HFF-Myc (cell line): ENCODE measurements around the gene FYB1.

ENCODE experiments used
- DNase-seq: peaks from one replicate; pipeline ENCODE4 v3.0.0-alpha.2; 2011; ENCODE audit warnings: low read depth; ENCODE audit errors: extremely low read depth
- H3K4me3 ChIP-seq: replicated peaks from 2 replicates; pipeline ENCODE4 v1.5.1; 2011; ENCODE audit warnings: low read depth, mild to moderate bottlenecking, control low read depth, low read length
- TF ChIP-seq, protein P1 (sequence below): IDR thresholded peaks from 2 replicates; pipeline ENCODE4 v1.5.1; 2012; ENCODE audit warnings: mild to moderate bottlenecking, low read depth, low read length, control low read depth; ENCODE audit errors: missing control alignments

Gene FYB1

GRCh38 chr5:39172593-39172992 is 46.8 kb downstream of the FYB1 start:
- H3K4me3 ChIP-seq: no peak overlapping the region
- TF ChIP-seq, protein P1, sequence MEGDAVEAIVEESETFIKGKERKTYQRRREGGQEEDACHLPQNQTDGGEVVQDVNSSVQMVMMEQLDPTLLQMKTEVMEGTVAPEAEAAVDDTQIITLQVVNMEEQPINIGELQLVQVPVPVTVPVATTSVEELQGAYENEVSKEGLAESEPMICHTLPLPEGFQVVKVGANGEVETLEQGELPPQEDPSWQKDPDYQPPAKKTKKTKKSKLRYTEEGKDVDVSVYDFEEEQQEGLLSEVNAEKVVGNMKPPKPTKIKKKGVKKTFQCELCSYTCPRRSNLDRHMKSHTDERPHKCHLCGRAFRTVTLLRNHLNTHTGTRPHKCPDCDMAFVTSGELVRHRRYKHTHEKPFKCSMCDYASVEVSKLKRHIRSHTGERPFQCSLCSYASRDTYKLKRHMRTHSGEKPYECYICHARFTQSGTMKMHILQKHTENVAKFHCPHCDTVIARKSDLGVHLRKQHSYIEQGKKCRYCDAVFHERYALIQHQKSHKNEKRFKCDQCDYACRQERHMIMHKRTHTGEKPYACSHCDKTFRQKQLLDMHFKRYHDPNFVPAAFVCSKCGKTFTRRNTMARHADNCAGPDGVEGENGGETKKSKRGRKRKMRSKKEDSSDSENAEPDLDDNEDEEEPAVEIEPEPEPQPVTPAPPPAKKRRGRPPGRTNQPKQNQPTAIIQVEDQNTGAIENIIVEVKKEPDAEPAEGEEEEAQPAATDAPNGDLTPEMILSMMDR: no peak
- no peak for DNase-seq

DNA sequence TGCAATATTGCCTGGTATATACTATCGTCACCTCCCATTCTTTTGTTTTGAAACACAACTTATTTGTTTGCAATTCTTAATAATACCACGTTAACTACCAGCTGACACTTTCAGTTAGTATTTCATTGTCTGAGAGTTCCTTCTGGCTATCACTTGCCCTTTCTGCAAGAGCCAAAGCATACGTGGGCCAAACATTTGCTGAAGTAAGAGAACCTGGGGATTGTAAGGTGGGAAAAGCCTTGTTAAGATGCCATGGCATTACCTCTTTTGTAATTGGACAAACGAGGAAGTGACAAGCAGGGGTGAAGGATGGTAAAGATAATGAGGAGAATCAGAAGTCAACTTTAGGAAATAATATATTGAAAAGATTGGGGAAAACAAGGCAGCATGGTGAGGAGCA is 47.7 kb downstream of the FYB1 start:
- H3K4me3 ChIP-seq: no peak overlapping the region
- no peak for DNase-seq
- TF ChIP-seq, protein P1: no peak

DNA sequence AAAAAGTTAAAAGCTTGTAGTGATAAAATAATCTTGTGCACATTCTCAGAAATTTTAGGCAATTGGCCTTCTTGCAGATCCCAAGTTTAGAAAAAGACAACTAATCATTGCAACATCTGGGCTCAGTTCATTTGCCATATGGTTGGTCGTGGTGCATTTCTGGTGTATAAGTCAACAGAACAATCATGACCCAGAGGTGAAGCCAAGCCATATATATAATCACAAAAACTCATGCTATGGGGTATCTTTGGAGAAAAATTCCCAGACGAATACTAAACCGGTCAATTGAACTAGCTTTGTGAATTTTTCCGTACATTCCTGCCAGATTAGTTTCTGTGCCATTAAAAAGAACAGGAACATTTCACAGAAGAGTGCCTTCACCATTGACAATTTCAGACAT is 50.3 kb downstream of the FYB1 start:
- TF ChIP-seq, protein P1: no peak
- peak; percentile 43 for DNase-seq
- no peak overlapping the region for H3K4me3 ChIP-seq

DNA sequence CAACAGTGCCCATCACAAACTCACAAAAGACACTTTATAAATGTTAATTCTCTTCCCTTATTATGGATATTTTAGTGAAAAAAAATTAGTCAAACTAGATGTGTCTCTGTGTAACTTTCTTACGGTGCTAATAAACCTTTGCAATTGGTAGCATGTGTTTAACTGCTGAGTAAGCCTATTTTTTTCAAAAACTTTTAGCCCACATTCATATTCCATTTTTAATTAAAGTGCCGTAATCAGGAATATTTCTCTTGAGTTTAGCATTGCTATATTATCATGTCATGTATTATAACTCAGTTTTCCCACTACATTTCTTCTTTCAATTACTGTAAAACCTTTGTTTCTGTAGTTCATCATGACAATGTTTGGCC is 51.4 kb downstream of the FYB1 start:
- no peak for DNase-seq
- TF ChIP-seq, protein P1: no peak
- H3K4me3 ChIP-seq: no peak overlapping the region

- TF ChIP-seq, protein P1: no peak
- DNase-seq: no peak
- no peak overlapping the region for H3K4me3 ChIP-seq
Observed at GRCh38 chr5:39167141-39167971, 52.0 kb downstream of the FYB1 start.

DNA sequence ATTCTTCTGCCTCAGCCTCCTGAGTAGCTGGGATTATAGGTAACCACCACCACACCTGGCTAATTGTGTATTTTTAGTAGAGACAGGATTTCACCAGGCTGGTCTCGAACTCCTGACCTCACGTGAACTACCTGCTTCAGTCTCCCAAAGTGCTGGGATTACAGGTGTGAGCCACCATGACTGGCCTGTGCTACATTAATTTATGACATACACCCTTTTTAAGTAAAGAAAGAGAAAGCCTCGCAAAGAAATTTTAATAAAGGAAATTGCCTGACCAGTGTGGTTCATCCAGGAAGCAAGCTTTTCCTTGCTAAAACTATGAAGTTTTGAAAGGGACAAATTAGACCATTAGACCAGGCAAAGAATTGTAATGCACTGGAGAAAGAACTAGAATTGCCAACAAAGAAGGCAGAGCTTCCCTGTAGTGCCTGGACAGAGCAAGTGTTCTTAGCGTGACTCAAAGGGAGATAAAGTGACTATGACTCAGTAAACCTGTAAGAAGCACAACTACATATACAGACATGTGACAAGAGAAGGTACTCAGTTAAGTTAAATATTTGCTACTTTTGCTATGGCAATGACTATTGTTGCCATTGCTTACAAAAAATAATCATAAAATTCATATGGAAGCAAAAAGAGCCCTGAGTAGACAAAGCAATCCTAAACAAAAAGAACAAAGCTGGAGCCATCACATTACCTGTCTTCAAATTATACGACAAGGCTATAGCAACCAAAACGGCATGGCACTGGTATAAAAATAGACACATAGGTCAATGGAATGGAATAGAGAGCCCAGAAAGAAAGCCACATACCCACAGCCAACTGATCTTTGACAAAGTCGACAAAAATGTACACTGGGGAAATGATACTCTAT is 54.6 kb downstream of the FYB1 start:
- TF ChIP-seq, protein P1: no peak
- no peak for DNase-seq
- H3K4me3 ChIP-seq: no peak overlapping the region
